GM18508 (cell line): ENCODE results near the gene DNAJB6.
"Not testable (repeated sequence)": the region's sequence is repeated elsewhere in the genome, so short reads cannot be mapped to it uniquely, and the experiment has no call there.

ENCODE experiments used
- ATAC-seq: cut with Tn5 transposase; IDR thresholded peaks from one replicate; pipeline ENCODE4 v1.9.1; 2021; ENCODE audit warnings: moderate number of reproducible peaks; ENCODE audit not compliant: insufficient read depth, unreplicated experiment

DNAJB6 gene

GRCh38 chr7:157320608-157320980 is 16.2 kb upstream of the DNAJB6 start:
- ATAC-seq, result no peak

DNA sequence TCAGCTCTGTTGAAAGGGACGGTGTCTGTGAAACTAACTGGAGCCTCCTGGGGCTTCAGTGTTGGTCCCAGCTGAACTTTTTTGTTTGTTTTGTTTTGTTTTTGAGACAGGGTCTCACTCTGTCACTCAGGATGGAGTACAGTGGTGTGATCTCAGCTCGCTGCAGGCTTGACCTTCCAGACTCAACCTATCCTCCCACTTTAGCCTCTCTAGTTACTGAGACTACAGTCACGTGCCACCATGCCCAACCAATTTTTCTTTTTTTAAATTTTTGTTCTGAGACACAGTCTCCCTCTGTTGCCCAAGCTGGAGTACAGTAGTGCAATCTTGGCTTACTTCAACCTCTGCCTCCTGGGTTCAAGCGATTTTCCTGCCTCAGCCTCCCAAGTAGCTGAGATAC is 13.4 kb upstream of the DNAJB6 start:
- no peak for ATAC-seq

GRCh38 chr7:157329447-157329846 is 7.4 kb upstream of the DNAJB6 start:
- ATAC-seq, result no peak

DNA sequence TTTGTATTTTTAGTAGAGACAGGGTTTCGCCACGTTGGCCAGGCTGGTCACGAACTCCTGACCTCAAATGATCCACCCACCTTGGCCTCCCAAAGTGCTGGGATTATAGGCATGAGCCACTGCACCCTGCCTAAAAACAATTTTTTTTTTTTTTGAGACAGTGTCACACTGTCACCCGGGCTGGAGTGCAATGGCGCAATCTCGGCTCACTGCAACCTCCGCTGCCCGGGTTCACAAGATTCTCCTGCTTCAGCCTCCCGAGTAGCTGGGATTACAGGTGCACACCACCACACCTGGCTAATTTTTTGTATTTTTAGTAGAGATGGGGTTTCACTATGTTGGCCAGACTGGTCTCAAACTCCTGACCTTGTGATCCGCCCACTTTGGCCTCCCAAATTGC is 6.2 kb upstream of the DNAJB6 start:
- ATAC-seq, result not testable (repeated sequence)

DNA sequence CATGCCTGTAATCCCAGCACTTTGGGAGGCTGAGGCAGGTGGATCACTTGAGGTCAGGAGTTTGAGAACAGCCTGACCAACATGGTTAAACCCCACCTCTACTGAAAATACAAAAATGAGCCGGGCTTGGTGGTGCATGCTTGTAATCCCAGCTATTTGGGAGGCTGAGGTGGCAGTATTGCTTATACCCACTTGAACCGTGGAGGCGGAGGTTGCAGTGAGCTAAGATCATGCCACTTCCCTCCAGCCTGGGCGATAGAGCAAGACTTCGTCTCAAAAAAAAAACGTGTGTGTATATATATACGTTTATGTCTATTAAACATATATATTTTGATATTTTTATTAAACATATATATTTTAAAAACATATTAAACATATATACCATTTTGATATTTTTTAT is 5.8 kb upstream of the DNAJB6 start:
- ATAC-seq, result not testable (repeated sequence)

DNA sequence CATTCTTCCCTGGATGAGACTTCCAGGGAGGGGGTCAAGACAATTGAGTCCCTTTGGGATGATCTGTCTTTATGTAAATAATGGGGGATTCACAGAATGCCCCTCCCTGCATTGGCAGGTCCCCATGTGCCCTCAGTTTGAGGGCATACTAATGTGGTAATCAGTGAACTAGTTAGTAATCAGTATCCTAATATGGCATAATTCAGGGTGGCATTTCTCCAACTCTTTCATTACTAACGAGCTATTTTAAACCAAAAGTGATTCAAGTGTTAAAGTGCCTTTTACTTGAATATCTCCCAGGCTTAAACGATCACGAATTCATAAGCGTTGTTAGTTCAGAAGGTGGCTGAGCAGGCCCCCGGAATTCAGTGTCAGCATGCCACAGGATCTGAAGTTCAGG is 1.6 kb upstream of the DNAJB6 start:
- no peak for ATAC-seq

- no peak for ATAC-seq
Observed at GRCh38 chr7:157335991-157336382, 817 bp upstream of the DNAJB6 start.

GRCh38 chr7:157337316-157338149 is 729 bp downstream of the DNAJB6 start:
- ATAC-seq, result no peak

DNA sequence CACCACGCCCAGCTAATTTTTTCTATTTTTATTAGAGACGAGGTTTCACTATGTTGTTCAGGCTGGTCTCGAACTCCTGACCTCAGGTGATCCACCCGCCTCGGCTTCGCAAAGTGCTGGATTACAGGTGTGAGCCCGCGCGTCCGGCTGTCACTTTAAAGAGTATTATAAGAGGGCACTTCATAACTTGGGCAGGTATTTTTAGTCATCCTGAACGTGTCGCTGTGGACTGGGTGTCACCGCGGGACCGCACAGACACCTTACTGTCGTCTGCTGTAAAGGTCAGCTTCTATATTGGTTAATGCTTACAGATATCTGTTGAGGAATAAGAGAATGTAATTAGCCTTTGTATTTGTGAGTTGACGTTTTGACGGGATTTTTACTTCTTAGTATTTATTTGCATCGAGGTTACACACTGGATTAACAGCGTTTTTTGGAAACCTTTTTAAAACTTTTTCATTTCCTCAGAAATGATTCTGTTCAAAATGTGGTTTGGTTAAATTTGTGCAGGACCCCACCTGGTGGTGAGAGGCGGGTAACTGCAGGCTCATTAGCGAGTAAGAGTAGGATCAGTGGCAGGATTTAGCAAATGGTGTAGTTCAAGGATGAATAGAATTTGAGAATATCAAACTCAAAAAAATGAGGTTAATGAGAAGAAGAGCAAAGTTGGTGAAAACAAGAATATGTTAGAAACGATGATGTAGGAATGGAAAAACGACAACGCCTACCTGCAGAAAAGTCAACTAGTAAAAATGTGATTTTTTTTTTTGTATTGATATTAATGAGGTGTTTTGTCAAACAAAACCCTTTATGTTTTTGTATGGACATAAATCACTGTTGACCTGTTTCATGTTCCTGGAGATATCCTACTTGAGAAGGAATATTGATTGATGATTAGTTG is 3.2 kb downstream of the DNAJB6 start:
- ATAC-seq, result no peak

- ATAC-seq, result no peak
Observed at GRCh38 chr7:157347217-157347904, 10.6 kb downstream of the DNAJB6 start.

DNA sequence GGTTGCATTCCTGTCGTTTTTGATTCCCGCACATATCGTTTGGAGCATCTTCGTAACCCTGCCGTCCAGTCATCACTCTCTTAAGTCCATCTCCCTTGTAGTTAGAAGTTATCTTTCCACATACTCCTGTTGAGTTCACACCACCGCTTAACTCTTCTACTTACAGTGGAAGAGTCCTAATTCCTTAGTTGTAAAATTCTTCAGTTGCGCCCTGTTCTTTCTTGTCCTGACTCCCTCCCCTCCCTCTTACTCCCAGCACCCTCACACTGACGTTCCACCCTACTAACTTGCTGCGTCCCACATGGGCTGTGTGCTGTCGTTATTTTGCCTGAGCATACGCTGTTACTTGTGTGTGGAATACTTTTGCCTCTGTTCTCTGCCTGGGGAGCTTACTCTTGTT is 11.7 kb downstream of the DNAJB6 start:
- ATAC-seq, result no peak

DNA sequence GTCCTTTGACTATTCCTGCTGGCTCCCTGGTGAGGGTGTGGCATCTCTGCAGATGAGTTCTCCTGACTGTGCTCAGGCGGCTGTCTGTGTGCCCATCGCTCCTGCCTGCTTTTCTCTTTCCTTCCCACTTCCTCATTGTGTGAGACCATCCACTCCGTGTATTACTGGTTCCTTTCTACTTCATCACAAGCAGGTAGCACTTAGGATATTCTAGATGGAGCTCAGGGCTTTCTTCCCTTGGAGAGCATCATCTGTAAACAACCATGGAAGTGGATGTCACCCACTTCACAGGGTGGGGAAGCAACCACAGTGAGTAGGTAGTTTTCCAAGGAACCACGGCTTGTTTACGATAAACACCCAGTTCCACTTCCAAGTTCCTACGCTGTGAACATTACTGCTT is 15.7 kb downstream of the DNAJB6 start:
- ATAC-seq, result no peak

GRCh38 chr7:157355784-157356511 is 19.1 kb downstream of the DNAJB6 start:
- ATAC-seq, result no peak

- ATAC-seq, result peak; percentile 97
Observed at GRCh38 chr7:157357129-157358040, 20.6 kb downstream of the DNAJB6 start.

DNA sequence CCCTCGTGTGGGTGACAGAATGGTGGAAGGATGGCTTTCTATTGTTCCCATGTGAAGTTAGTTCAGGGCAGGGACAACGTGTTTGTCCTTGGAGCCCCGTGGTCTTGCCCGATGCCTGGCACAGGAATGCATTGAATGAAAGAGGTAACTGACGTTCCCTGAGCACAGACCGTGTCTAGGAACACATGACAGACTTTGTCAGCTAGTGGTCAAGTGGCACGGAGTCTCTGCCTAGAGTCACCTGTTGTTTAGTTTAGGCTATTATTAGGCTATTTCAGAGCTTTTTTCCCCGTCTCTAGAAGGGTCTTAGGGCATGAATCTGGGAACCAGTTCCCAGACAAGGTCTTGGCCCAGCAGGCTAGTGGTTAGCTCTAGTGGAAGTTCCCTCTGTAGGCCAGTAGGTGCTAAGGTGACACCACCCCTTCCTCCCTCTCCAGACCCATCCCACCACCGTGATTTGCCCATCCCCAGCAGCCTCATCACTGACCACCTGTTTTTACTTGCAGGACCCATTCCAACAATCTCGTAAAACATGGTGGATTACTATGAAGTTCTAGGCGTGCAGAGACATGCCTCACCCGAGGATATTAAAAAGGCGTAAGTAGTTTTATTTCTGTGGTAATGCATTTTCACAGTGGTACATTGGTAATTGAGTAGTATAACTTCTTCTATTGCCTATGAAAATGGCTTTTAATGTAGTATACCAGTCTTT is 21.4 kb downstream of the DNAJB6 start:
- ATAC-seq, result no peak

DNA sequence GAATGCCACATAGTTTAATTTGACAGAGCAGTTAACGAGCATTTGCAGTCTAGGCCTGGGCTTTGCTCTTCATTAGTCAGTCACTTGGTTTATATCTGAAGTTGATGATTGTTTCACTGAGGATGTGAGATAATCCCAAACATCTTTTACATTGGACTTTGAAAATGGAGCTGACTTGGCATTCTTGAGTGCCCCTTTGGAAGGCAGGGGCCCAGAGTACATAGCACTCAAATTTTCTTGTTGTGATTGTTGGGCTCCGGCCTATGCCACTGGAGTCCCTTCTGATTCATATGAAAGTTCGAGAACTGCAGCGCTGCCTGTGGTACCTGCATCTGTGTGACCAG is 21.9 kb downstream of the DNAJB6 start:
- ATAC-seq, result no peak

DNA sequence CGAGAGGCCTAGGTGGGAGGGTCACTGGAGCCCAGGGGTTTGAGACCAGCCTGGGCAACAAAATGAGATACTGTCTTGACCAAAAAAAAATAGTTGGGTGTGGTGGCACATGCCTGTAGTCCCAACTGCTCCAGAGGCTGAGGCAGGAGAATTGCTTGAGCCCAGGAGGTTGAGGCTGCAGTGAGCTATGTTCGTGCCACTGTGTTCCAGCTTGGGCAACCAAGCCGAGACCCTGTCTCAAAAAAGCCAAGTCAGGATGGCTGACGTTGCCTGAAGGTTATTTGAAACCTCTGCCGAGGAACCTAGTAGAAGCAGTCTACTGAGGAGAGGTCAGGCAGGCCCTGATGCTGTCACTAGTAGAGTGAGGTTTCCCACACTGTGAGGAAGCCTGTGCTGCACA is 22.8 kb downstream of the DNAJB6 start:
- ATAC-seq, result no peak

DNA sequence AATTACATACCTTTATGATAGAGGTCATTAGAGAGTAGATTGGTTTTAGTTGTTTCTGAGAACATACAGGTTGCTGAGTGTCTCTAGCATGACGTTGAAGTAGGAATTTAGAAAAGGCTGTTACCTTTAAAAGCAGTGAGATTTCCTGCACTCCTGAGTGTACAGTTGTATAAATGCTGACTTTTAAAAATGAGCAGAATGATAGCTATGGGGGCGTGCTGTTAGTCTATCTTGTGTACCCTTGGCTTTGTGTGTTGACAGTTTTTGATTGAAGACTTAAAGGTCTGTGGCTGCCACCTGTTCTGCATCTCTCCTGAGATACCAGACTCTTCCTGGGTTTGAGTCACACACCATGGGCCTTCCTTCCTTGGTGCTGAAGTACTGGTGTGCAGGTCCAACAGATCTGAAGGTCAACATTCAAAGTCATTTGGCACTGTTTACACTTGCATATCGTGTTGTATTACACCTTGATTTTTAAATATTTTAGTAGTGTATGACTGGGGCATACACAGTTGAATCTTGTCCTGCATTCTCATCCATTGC is 23.8 kb downstream of the DNAJB6 start:
- no peak for ATAC-seq
